Measurements from ENCODE around the gene ZNF326.

The ZNF326 gene

DNA sequence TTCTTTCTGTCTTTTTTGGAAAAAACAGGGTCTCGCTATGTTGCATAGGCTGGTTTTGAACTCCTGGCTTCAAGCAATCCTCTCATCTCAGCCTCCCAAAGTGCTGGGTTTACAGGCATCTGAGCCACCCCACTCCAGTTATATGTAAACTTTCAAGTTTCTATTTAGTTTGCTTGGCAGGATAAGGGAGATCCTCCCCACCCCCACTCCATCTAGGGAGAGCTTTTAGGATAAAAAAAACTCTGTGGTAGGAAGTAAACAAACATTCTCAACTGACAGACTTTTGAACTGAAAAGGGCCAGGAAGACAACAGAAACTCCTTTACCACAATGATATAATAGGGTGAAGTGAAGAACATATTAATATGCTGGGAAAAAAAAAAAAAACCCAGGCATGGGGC is 41.0 kb upstream of the ZNF326 start:
- TF ChIP-seq EGR1 (IDR thresholded peaks at IDR 0.05): no peak

- no peak for TF ChIP-seq TEAD4 (IDR thresholded peaks at IDR 0.05)
- TF ChIP-seq FOXM1 (IDR thresholded peaks at IDR 0.05; ENCODE audit: borderline replicate concordance, low read depth): no peak
- no peak for TF ChIP-seq EP300 (IDR thresholded peaks at IDR 0.05; ENCODE audit: borderline replicate concordance)
- TF ChIP-seq TCF12 (IDR thresholded peaks at IDR 0.05; ENCODE audit: low read depth): no peak
- no peak for TF ChIP-seq ZBTB7A (IDR thresholded peaks at IDR 0.05; ENCODE audit: low read depth)
- no peak for TF ChIP-seq TAF1 (IDR thresholded peaks at IDR 0.05; ENCODE audit: low read depth)
- TF ChIP-seq, protein P1, sequence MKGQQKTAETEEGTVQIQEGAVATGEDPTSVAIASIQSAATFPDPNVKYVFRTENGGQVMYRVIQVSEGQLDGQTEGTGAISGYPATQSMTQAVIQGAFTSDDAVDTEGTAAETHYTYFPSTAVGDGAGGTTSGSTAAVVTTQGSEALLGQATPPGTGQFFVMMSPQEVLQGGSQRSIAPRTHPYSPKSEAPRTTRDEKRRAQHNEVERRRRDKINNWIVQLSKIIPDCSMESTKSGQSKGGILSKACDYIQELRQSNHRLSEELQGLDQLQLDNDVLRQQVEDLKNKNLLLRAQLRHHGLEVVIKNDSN (IDR thresholded peaks at IDR 0.05): no peak
- TF ChIP-seq MAX (IDR thresholded peaks at IDR 0.05): no peak
- no peak for TF ChIP-seq CREB1 (IDR thresholded peaks at IDR 0.05; ENCODE audit: low read depth)
These were observed 40.5 kb upstream of the ZNF326 start for GRCh38 chr1:89954401-89954800.

DNA sequence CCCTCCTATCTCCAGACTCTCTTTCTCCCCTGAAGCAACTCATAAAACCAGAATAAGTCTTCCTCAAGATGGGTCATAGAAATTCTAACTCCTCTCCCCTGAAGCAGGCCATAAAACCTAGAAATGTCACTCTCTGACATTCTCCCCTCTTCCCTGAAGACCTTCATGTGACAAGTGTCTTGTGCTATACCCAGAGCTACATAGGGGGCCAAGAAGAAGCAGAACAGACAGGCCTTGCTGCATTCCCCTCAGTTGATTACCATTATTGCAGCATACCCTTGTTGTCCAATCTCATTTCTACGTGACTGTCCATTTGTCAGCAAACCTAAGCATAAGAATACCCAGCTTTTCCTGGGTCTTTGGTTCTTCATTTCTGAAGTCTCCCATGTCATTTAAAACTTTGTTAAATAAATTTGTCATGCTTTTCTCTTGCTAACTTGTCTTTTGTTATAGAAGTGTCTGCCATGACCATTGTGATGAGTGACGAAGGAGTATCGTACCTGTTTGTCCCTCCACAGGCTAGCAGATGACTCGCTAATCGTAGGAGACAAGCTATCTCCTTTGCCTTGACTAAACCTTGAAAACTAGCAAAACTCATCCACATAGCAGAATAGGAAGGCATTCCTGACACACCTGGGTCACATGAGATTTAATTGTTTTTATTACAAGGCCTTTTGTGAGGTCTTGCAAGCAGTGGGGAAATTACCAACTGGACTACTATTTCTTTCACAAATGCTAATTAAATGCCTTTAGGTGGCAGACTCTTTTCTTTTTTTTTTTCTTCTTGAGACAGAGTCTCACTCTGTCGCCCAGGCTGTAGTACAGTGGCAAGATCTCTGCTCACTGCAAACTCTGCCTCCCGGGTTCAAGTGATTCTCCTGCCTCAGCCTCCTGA is 39.4 kb upstream of the ZNF326 start:
- TF ChIP-seq MAX (IDR thresholded peaks at IDR 0.05) (no peak), TAF1 (IDR thresholded peaks at IDR 0.05; ENCODE audit: low read depth) (no peak), RAD21 (IDR thresholded peaks at IDR 0.05; ENCODE audit: low read depth) (no peak), CREB1 (IDR thresholded peaks at IDR 0.05; ENCODE audit: low read depth) (no peak), CEBPB (IDR thresholded peaks at IDR 0.05) (no peak), EGR1 (IDR thresholded peaks at IDR 0.05) (no peak), ZBTB7A (IDR thresholded peaks at IDR 0.05; ENCODE audit: low read depth) (no peak), FOXM1 (IDR thresholded peaks at IDR 0.05; ENCODE audit: borderline replicate concordance, low read depth) (no peak), TEAD4 (IDR thresholded peaks at IDR 0.05) (no peak), NFIC (IDR thresholded peaks at IDR 0.05) (no peak), EP300 (IDR thresholded peaks at IDR 0.05; ENCODE audit: borderline replicate concordance) (no peak), YY1 (IDR thresholded peaks at IDR 0.05; ENCODE audit: low read depth) (no peak), REST (IDR thresholded peaks at IDR 0.05; ENCODE audit: low read depth) (no peak), TCF12 (IDR thresholded peaks at IDR 0.05; ENCODE audit: low read depth) (no peak)
- TF ChIP-seq, protein P1 (IDR thresholded peaks at IDR 0.05): no peak

DNA sequence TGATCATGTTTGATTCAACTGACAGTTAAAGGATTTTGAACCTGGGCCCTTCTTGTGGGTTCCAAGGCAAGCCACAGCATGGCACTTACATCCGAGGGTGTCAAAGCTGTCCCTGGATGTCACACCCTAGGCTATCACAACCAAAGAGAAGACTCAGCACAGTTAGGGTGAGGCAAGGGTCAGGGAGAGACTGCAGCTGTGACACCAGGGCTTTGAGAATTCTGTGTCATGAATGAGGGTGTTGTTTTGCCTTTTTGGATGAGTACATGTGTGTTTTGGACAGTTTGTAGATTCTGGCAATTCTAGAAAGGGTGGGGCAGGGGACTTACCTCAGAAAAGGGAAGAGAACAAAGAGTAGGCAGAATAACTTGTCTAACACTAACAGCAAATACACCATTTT is 37.8 kb upstream of the ZNF326 start:
- TF ChIP-seq FOXM1 (IDR thresholded peaks at IDR 0.05; ENCODE audit: borderline replicate concordance, low read depth) (no peak), TAF1 (IDR thresholded peaks at IDR 0.05; ENCODE audit: low read depth) (no peak)
- TF ChIP-seq, protein P1 (IDR thresholded peaks at IDR 0.05): no peak

DNA sequence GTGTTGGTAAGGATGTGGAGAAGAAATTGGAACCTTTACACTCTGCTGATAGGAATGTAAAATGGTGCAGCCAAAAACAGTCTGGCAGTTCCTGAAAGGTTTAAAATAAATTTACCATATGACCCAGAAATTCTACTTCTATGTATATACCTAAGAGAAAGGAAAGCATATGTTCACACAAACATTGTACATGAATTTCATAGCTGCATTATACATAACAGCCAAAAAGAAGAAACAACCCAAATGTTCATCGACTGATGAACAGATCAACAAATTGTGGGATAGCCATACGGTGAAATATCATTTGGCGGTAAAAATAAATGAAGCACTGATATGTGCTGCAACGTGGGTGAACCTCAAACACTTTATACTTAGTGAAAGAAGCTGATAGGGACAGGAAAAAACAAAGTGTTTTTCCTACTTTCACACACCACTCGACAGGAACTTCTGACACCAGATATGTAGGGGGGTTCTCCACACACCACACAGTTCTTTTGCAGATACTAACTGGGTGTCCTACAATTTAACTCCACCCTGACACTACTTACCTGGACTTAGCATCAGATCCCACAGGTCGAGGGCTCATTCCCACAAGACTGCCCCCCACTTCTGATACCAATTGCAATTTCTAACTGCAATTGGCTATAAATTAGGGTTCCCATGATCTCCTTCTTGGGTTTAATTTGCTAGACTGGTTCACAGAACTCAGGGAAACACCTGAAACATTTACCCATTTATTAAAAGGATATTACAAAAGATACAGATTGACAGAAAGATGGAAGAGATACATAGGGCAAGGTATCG is 35.9 kb upstream of the ZNF326 start:
- no peak for TF ChIP-seq EP300 (IDR thresholded peaks at IDR 0.05; ENCODE audit: borderline replicate concordance)
- TF ChIP-seq YY1 (IDR thresholded peaks at IDR 0.05; ENCODE audit: low read depth): no peak
- no peak for TF ChIP-seq CREB1 (IDR thresholded peaks at IDR 0.05; ENCODE audit: low read depth)
- no peak for TF ChIP-seq REST (IDR thresholded peaks at IDR 0.05; ENCODE audit: low read depth)
- no peak for TF ChIP-seq CEBPB (IDR thresholded peaks at IDR 0.05)
- TF ChIP-seq RAD21 (IDR thresholded peaks at IDR 0.05; ENCODE audit: low read depth): no peak
- TF ChIP-seq FOXM1 (IDR thresholded peaks at IDR 0.05; ENCODE audit: borderline replicate concordance, low read depth): no peak
- no peak for TF ChIP-seq ZBTB7A (IDR thresholded peaks at IDR 0.05; ENCODE audit: low read depth)
- TF ChIP-seq, protein P1 (IDR thresholded peaks at IDR 0.05): no peak
- no peak for TF ChIP-seq NFIC (IDR thresholded peaks at IDR 0.05)
- no peak for TF ChIP-seq MAX (IDR thresholded peaks at IDR 0.05)
- no peak for TF ChIP-seq TAF1 (IDR thresholded peaks at IDR 0.05; ENCODE audit: low read depth)
- TF ChIP-seq TCF12 (IDR thresholded peaks at IDR 0.05; ENCODE audit: low read depth): no peak
- no peak for TF ChIP-seq TEAD4 (IDR thresholded peaks at IDR 0.05)
- no peak for TF ChIP-seq EGR1 (IDR thresholded peaks at IDR 0.05)
